ENCODE measurements around the gene S100A3.

S100A3 gene

DNA sequence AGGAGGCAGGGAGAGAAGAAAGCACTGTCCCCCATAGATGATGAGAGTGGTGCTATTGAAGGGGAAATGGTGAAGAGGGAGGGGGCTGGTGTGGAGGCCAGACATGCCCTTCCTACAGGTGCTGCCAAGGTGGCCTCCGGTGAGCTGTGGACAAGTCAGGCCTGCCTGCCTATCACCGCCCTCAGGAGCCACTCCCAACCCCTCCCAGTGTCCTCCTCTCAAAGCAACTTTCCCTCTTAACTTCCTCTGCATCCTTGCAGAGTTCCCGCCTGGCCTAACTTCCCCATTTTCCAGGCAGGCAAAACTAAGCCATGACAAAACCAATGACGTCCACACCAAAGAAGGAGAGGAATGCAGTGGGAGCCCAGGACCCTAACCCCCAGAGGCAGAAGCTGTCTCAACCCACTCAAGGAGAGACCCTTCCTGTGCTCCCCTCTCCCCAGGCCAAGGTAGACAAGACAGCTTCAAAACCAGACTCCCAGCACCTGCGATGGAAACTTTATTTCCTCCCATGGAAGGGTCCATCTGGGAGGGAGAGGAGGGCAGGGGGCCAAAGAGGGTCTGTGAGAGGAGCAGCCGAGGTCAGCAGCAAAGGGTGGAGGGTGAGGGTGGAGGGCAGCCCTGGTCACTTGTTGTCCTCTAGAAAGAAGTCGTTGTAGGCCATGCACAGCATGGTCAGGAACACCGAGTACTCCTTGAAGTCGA is 12.2 kb downstream of the S100A3 start:
- in situ Hi-C loops (cut with MboI; ENCODE audit: low sequenced_read_pairs), result loop anchor here (25.0 kb wide), 1 partner anchor 450 kb away; the partner anchor contains the start of genes JTB, RAB13 and RPS27

DNA sequence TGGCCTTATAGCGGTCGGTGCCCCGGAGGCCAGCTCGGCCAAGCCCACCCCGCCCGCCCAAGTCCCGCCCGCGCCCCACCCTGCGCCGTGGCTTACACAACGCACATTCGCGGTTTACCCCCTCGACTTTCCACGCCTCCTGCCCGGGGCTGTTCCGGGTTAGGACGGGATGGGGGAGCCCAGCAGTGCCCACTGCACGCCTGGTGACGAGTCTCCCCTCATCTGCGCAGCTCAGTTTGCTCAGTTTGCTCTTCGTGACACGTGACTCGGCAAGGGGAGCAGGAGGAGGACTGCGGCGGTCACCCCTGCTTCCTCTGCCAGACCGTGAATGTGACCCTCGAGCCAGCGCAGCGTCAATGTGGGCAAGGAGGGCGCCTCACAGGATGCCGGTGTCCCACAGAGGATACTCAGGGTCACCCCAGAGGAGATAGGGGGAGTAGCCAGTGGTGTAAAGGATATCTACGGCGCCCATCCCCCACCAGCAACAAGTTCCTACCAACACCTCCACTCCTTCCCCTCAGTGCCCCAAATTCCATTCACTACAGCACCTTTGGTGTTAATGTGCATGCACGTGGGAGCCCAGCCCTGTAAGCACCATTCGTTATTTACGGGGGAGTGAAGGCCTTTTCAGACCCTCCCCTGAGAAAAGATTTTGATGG is 12.9 kb downstream of the S100A3 start:
- in situ Hi-C loops (cut with MboI; ENCODE audit: low sequenced_read_pairs), result loop anchor here (25.0 kb wide), 1 partner anchor 451 kb away; the partner anchor contains the start of genes JTB, RAB13 and RPS27

DNA sequence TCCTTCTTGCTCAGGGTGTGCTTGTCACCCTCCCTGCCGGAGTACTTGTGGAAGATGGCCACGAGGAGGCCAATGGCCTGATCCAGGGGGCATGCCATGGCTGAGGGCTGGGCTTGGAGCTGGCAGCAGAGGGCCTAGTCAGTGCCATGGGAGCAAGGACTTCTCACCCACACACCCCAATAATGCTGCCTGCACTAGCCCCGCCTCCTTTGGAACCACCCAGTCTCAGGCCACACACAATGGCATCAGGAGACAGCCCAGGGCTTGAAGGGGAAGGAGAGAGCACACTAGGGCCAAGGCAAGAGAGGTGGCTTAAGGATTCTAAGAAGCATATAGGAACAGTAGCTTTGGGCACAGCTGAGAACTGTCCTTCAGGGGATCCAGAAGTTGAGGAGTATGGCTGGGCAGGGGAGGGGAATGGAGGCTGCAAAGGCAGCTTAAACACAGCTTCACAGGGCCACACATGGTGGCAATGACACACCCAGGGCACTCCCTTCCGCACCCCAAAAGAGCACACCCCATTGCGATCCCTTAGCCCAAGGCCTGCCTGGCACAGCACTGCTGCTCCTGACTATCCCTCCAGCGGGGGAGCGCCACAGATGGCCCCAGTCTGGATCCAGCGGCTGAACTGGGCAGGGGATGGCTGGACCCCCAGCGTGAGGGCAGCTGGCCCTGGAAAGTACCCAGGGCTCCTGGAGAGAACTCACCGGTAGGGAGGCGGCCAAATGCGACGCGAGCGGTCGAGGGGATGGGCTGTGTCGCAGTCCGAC is 13.6 kb downstream of the S100A3 start, which contains the start of gene S100A6:
S100A6 (minus strand) TSS at position 750 of the 770 bp plus-strand sequence; CDS start at position 98, 652 bp downstream.
- in situ Hi-C loops (cut with MboI; ENCODE audit: low sequenced_read_pairs), result loop anchor here (25.0 kb wide), 1 partner anchor 452 kb away; the partner anchor contains the start of genes JTB, RAB13 and RPS27

- in situ Hi-C loops (cut with MboI; ENCODE audit: low sequenced_read_pairs), result loop anchor here (25.0 kb wide), 1 partner anchor 452 kb away; the partner anchor contains the start of genes JTB, RAB13 and RPS27
Observed at GRCh38 chr1:153534925-153535241, 14.2 kb downstream of the S100A3 start.

DNA sequence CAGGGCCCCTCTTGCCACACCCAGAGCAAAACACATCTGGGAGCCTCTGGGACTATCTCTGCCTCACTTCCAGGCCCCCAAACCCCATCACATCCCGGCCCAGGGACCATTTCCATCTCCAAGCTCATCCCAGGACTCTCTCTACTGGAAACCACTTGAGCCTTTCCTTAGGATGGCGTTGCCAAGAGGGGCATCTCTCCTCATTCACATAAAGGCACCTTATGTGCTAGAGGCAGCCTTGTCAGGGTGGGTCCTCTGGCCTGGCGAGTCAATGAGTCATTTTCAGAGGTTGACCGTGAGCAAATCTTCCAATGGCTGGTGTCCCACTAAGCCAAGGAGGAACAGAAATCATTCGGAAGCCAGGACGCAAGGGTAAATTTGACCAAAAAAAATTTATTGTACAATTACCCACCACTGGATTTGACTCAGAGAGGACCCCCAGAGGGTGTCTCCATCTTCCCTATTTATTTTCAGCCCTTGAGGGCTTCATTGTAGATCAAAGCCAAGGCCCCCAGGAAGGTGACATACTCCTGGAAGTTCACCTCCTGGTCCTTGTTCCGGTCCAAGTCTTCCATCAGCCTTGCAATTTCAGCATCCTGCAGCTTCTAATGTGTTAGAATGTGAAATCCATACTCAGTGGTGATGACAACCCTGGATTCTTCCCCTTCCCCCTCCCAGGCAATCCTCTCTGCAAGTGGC is 14.7 kb downstream of the S100A3 start:
- in situ Hi-C loops (cut with MboI; ENCODE audit: low sequenced_read_pairs), result loop anchor here (25.0 kb wide), 1 partner anchor 453 kb away; the partner anchor contains the start of genes JTB, RAB13 and RPS27

DNA sequence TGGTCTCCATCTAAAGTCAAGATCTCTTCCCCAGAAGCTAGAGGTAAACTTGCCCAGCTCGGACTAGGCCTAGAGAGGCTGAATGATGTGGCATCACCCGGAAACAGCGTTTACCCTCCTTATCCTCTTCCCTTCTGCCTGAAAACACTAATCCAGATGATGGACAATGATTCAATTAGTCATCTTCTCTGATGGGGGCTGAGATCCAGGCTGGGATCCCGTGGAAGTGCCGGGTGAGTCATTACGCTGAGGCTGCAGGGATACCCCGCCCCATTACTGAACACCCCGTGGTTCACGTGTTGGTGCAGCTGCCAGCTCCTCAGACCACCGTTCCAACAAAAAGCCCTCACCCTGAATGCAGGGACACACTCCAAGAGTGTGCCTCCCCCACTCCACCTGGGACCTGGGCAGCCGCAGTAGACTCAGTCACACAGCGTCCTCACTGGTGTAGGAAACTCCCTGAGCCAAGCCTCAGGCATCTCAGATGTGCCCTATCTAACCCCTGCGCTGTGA is 15.3 kb downstream of the S100A3 start:
- in situ Hi-C loops (cut with MboI; ENCODE audit: low sequenced_read_pairs), result loop anchor here (25.0 kb wide), 1 partner anchor 454 kb away; the partner anchor contains the start of genes JTB, RAB13 and RPS27

DNA sequence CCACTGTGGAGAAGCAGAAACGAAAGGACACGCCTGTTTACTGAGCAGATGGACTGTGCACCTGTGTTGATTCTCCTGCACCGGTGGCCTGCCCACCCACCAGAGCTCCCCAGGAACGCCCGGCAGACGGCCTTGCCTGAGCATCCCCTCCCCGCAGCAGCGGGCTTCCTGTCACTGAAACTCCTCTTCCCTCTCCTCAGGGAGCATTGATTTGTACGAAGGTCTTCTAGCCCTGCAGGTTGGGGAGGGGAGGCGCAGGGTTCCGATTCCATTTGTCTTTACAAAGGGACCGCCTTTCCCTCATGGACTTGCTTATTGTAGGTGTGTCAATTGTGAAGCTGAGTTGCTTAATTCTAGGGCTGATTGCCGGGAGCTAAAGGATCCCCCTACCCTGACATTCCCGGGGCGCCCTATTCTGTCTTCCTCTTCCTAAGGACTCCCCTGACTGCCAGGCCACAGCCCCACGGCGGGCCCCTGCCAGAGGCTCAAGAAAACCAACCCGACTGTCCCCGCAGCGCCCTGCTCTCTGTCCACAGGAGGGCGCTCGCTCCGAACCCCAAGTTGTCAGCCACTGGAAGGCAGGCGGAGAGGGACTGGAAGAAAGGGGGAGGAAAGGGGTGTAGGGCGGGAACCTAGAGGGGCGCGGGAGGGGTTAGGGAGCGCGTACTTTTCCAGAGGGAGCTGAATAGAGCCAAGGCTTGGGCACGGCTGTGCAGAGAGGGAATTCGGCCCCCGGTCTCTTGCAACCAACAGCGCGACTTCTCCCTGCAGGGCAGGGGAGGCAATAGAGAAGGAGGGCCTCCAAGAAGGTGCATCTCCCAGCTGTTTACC is 16.1 kb downstream of the S100A3 start:
- in situ Hi-C loops (cut with MboI; ENCODE audit: low sequenced_read_pairs), result loop anchor here (25.0 kb wide), 1 partner anchor 454 kb away; the partner anchor contains the start of genes JTB, RAB13 and RPS27

- in situ Hi-C loops (cut with MboI; ENCODE audit: low sequenced_read_pairs), result loop anchor here (25.0 kb wide), 1 partner anchor 455 kb away; the partner anchor contains the start of genes JTB, RAB13 and RPS27
Observed at GRCh38 chr1:153532181-153532580, 16.9 kb downstream of the S100A3 start.

DNA sequence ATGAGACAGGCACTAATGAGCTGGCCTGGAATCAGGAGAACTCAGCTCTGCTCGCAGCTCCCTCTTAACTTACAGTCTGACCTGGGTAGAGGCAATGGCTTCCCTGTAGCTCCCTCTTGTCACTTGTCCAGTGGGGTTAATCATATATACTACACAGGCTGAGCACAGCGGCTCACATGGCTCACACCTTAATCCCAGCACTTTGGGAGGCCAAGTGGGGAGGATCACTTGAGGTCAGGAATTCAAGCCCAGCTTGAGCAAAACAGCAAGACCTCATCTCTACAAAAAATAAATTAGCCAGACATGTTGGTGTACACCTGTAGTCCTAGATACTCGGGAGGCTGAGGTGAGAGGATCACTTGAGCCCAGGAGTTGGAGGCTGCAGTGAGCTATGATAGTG is 17.4 kb downstream of the S100A3 start:
- in situ Hi-C loops (cut with MboI; ENCODE audit: low sequenced_read_pairs), result loop anchor here (25.0 kb wide), 1 partner anchor 456 kb away; the partner anchor contains the start of genes JTB, RAB13 and RPS27

DNA sequence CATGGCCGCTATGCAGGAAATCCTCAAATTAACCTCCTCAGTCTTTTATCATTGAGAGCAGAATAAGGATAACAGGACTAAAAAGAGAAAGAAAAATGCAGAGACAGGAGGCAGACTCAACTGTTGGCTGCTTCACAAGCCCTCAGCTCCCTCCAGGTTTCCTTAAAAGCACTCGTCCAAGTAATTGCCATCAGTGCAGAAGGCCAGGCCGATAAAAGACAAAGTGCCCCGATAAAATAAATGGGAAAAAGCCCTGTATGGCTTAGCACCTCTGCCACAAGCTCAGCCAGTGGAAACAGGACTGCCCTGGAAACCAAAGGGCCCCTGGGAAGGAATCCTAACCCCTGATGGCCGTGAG is 21.4 kb downstream of the S100A3 start:
- in situ Hi-C loops (cut with MboI; ENCODE audit: low sequenced_read_pairs), result loop anchor here (25.0 kb wide), 1 partner anchor 460 kb away; the partner anchor contains the start of genes JTB, RAB13 and RPS27

DNA sequence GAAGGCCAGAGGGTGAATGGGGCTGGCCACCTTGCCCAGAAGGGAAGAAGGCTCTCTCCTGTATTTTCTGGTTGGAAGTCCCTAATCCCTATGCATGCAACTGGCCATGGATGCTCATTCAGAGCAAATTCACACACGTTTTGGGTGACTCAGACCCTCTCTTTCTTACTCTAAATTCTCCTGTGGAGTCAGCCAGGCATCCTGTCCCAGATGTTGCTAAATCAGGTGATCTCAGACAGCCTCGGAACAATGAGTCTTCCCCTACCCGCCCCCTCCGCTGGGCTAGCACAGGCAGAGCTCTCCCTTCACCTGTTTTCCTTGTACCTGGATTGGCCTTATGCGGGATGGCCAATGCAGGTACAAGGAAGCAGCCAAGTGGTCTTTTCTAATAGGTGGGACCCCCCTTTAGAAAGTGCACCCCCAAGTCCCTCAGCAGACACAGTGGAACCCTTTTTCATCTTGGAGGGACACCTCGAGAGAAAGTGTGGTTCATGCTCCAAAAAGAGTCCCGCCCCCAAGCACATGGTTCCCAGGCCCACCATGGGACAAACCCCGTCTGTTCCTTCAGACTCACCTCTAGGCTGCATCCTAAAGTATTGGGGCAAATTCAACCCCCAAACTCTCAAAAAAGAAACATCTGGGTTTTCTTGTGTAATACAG is 21.9 kb downstream of the S100A3 start:
- in situ Hi-C loops (cut with MboI; ENCODE audit: low sequenced_read_pairs), result loop anchor here (25.0 kb wide), 1 partner anchor 460 kb away; the partner anchor contains the start of genes JTB, RAB13 and RPS27

DNA sequence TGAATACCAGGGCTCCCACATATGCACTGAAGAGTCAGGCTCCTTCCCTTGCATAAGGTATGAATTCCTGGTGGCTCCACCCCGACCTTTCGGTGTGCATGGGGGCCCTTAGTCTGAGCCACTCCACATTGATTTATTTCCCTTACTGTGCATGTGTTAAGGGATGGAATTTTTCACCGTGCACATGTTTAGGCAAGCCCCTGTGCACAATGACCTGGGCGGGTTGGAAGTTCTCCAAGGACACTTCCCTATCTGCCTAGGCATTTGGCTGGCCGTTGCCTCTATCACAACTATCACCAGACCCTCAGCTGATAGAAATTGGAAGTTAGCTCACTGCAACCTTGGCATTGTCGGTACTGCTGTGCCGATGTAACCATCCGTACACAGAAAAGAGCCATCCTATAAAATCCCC is 22.9 kb downstream of the S100A3 start:
- in situ Hi-C loops (cut with MboI; ENCODE audit: low sequenced_read_pairs), result loop anchor here (25.0 kb wide), 1 partner anchor 461 kb away; the partner anchor contains the start of genes JTB, RAB13 and RPS27

GRCh38 chr1:153525088-153525728 is 23.9 kb downstream of the S100A3 start:
- in situ Hi-C loops (cut with MboI; ENCODE audit: low sequenced_read_pairs), result loop anchor here (25.0 kb wide), 1 partner anchor 462 kb away; the partner anchor contains the start of genes JTB, RAB13 and RPS27

GRCh38 chr1:153522353-153523048 is 26.6 kb downstream of the S100A3 start:
- in situ Hi-C loops (cut with MboI; ENCODE audit: low sequenced_read_pairs), result loop anchor here (25.0 kb wide), 1 partner anchor 215 kb away; the partner anchor contains the start of gene INTS3

DNA sequence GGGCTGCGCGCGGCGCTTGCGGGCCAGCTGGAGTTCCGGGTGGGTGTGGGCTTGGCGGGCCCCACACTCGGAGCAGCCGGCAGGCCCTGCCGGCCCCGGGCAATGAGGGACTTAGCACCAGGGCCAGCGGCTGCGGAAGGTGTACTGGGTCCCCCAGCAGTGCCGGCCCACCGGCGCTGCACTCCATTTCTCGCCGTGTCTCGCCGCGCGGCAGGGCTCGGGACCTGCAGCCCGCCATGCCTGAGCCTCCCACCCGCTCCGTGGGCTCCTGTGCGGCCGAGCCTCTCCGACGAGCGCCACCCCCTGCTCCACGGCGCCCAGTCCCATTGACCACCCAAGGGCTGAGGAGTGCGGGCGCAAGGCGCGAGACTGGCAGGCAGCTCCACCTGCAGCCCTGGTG is 27.2 kb downstream of the S100A3 start:
- in situ Hi-C loops (cut with MboI; ENCODE audit: low sequenced_read_pairs), result loop anchor here (25.0 kb wide), 1 partner anchor 215 kb away; the partner anchor contains the start of gene INTS3

GRCh38 chr1:153520818-153521476 is 28.1 kb downstream of the S100A3 start:
- in situ Hi-C loops (cut with MboI; ENCODE audit: low sequenced_read_pairs), result loop anchor here (25.0 kb wide), 1 partner anchor 216 kb away; the partner anchor contains the start of gene INTS3
